Left lung (tissue), 14 donors: ENCODE measurements around the gene LTBR. TPM values are rescaled to one million over a fixed set of nuclear protein-coding genes. Genes with fewer than 3 reads are reported as not detected.

ENCODE experiments used
- ATAC-seq: fragments of 200-7000 bp; cut with Tn5 transposase; one replicate; pipeline ENCODE4 v1.9.1; 2020; ENCODE audit warnings: moderate library complexity
- DNase-seq, 4 donors: peaks; one replicate each; pipeline ENCODE4 v3.0.0-alpha.2; 2013 to 2020
- H3K27ac ChIP-seq, 2 donors: fragments of 200-600 bp; sonication (generic) in 1 of 2; one replicate each; pipeline versions ENCODE4 v1.5.0 to v1.8.0; 2020 to 2021
- H3K27me3 ChIP-seq, 2 donors: fragments of 200-600 bp; sonication (generic) in 1 of 2; one replicate each; pipeline versions ENCODE4 v1.5.0 to v1.8.0; 2020 to 2021
- H3K36me3 ChIP-seq, 2 donors: fragments of 200-600 bp; sonication (generic) in 1 of 2; one replicate each; pipeline versions ENCODE4 v1.5.0 to v1.8.0; 2020 to 2021
- H3K4me1 ChIP-seq, 2 donors: fragments of 200-600 bp; one replicate each; pipeline ENCODE4 v1.8.0; 2021
- H3K4me3 ChIP-seq, 2 donors: fragments of 200-600 bp; sonication (generic) in 1 of 2; one replicate each; pipeline versions ENCODE4 v1.5.0 to v1.8.0; 2020 to 2021; ENCODE audit warnings: mild to moderate bottlenecking in 1 of 2
- H3K9me3 ChIP-seq, 2 donors: fragments of 200-600 bp; sonication (generic) in 1 of 2; one replicate each; pipeline versions ENCODE4 v1.5.0 to v1.8.0; 2020 to 2021
- intact Hi-C, 2 donors: fragments of 100-400 bp; cut with DNase I; formaldehyde crosslinking; loops; one replicate each; pipeline versions ENCODE4 v1.11.2 to v1.14.2; 2022
- long read RNA-seq, 12 donors: library from polyadenylated mRNA in 2 of 12; unstranded in 2 of 12; transcript quantifications; one replicate each; pipeline ENCODE4 v2.0.0 and lab custom pipeline, GENCODE V29; 2019 to 2026
- polyA plus RNA-seq, 6 donors: library from polyadenylated mRNA; unstranded; fragments of 120-200 nt; gene quantifications; one replicate each; pipeline ENCODE4 v1.2.1, GENCODE V29; 2013; ENCODE audit not compliant: insufficient read length in 6 of 6
- total RNA-seq, 2 donors: library from RNA; stranded (reverse); fragmentation: NEBNext Ultra II Directional; extraction: Animal tissue kit (Norgen Biotek cat#: 25700); gene quantifications; one replicate each; pipeline ENCODE4 v1.2.1, GENCODE V29; 2021
- TF ChIP-seq, protein P1 (sequence below), 2 donors: fragments of 200-600 bp; sonication (generic) in 1 of 2; IDR thresholded peaks; one replicate each; pipeline versions ENCODE4 v1.5.0 to v1.8.0; 2021; ENCODE audit warnings: antibody characterized with exemption in 2 of 2
- donor health status: DM: no; HTN: yes; CAD: no.
- donor health status: DM: no; HTN: no; CAD: no.

The LTBR gene
- 100 to 1,000 TPM; 149 to 153 TPM for total RNA-seq
- polyA plus RNA-seq = 100 to 1,000 TPM in 1 of 6 donors, 10 to 100 TPM in 5; 66.6 to 105 (median 77.5) TPM
- long read RNA-seq, donor 1, transcript LTBR-201 (10 exons, 2,260 nt) = major isoform, 11 of 24 reads
- long read RNA-seq, donor 1, partial matches to known transcripts = 11 of 24 reads
- long read RNA-seq, donor 1, other reads (novel, unspliced or antisense) = 0 of 24 reads
- long read RNA-seq, donor 2, transcript LTBR-201 (10 exons, 2,260 nt) = major isoform, 10 of 30 reads
- long read RNA-seq, donor 2, partial matches to known transcripts = 18 of 30 reads
- long read RNA-seq, donor 2, other reads (novel, unspliced or antisense) = 0 of 30 reads
- long read RNA-seq, donor 3, transcript LTBR-201 (10 exons, 2,260 nt) = major isoform, 13 of 23 reads
- long read RNA-seq, donor 3, partial matches to known transcripts = 9 of 23 reads
- long read RNA-seq, donor 3, other reads (novel, unspliced or antisense) = 0 of 23 reads
- long read RNA-seq, donor 4, transcript LTBR-201 (10 exons, 2,260 nt) = major isoform, 34 of 85 reads
- long read RNA-seq, donor 4, partial matches to known transcripts = 17 of 85 reads
- long read RNA-seq, donor 4, other reads (novel, unspliced or antisense) = 31 of 85 reads
- long read RNA-seq, donor 5, transcript LTBR-203 (2 exons, 2,327 nt) = minor isoform, 5 of 17 reads
- long read RNA-seq, donor 5, transcript LTBR-201 (10 exons, 2,260 nt) = major isoform, 11 of 17 reads
- long read RNA-seq, donor 5, partial matches to known transcripts = 0 of 17 reads
- long read RNA-seq, donor 5, other reads (novel, unspliced or antisense) = 0 of 17 reads
- long read RNA-seq, donor 6, partial matches to known transcripts = 0 of 9 reads
- long read RNA-seq, donor 6, other reads (novel, unspliced or antisense) = 0 of 9 reads
- long read RNA-seq, donor 7, partial matches to known transcripts = 0 of 5 reads
- long read RNA-seq, donor 7, other reads (novel, unspliced or antisense) = 0 of 5 reads
- long read RNA-seq, donor 8, transcript LTBR-201 (10 exons, 2,260 nt) = major isoform, 12 of 25 reads
- long read RNA-seq, donor 8, partial matches to known transcripts = 9 of 25 reads
- long read RNA-seq, donor 8, other reads (novel, unspliced or antisense) = 0 of 25 reads
- long read RNA-seq, donor 9 = 0 reads
- long read RNA-seq, donor 10, transcript LTBR-201 (10 exons, 2,260 nt) = major isoform, 33 of 66 reads
- long read RNA-seq, donor 10, partial matches to known transcripts = 18 of 66 reads
- long read RNA-seq, donor 10, other reads (novel, unspliced or antisense) = 11 of 66 reads
- long read RNA-seq, donor 11, partial matches to known transcripts = 0 of 1 reads
- long read RNA-seq, donor 11, other reads (novel, unspliced or antisense) = 0 of 1 reads
- long read RNA-seq, donor 12, transcript LTBR-201 (10 exons, 2,260 nt) = major isoform, 17 of 24 reads
- long read RNA-seq, donor 12, transcript LTBR-203 (2 exons, 2,327 nt) = minor isoform, 7 of 24 reads
- long read RNA-seq, donor 12, partial matches to known transcripts = 0 of 24 reads
- long read RNA-seq, donor 12, other reads (novel, unspliced or antisense) = 0 of 24 reads

- DNase-seq (peak; percentile 89 to 100 (median 96)), ATAC-seq (peak; percentile 96)
- Histone ChIP-seq H3K4me1 (peaks cover 24 to 81% of the 10 kb centered on the region in 2 donors), H3K36me3 (peaks cover 0 to 32% of the 10 kb centered on the region in 2 donors), H3K9me3 (no peaks in the 10 kb centered on the region), H3K27me3 (no peaks in the 10 kb centered on the region), H3K4me3 (peak within 1 kb of the TSS; percentile 86 to 99), H3K27ac (peak within 1 kb of the TSS; percentile 86 to 94)
- TF ChIP-seq, protein P1, sequence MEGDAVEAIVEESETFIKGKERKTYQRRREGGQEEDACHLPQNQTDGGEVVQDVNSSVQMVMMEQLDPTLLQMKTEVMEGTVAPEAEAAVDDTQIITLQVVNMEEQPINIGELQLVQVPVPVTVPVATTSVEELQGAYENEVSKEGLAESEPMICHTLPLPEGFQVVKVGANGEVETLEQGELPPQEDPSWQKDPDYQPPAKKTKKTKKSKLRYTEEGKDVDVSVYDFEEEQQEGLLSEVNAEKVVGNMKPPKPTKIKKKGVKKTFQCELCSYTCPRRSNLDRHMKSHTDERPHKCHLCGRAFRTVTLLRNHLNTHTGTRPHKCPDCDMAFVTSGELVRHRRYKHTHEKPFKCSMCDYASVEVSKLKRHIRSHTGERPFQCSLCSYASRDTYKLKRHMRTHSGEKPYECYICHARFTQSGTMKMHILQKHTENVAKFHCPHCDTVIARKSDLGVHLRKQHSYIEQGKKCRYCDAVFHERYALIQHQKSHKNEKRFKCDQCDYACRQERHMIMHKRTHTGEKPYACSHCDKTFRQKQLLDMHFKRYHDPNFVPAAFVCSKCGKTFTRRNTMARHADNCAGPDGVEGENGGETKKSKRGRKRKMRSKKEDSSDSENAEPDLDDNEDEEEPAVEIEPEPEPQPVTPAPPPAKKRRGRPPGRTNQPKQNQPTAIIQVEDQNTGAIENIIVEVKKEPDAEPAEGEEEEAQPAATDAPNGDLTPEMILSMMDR (IDR thresholded peaks at IDR 0.05) = no peak
- intact Hi-C loops = no loop called here
These were observed at the start of gene LTBR for GRCh38 chr12:6383572-6384498. LTBR (plus strand) TSS chr12:6384162; CDS start chr12:6384359, 197 bp downstream.

GRCh38 chr12:6334359-6334758 is 49.6 kb upstream of the LTBR start:
- peak overlapping the region in 1 of 2 donors; percentile 100 for H3K4me3 ChIP-seq
- DNase-seq (no peak), ATAC-seq (no peak)
- no peaks in the 10 kb centered on the region for H3K9me3 ChIP-seq
- H3K36me3 ChIP-seq = peaks cover 9 to 66% of the 10 kb centered on the region in 2 donors
- no peaks in the 10 kb centered on the region for H3K27me3 ChIP-seq
- intact Hi-C loops = no loop called here
- peak overlapping the region; percentile 97 to 99 for H3K27ac ChIP-seq
- H3K4me1 ChIP-seq = peaks cover 53 to 95% of the 10 kb centered on the region in 2 donors
- TF ChIP-seq, protein P1 (IDR thresholded peaks at IDR 0.05) = no peak

- DNase-seq (no peak), ATAC-seq (no peak)
- TF ChIP-seq, protein P1 (IDR thresholded peaks at IDR 0.05) = no peak
- Histone ChIP-seq H3K36me3 (peaks cover 9 to 61% of the 10 kb centered on the region in 2 donors), H3K4me1 (peaks cover 55 to 95% of the 10 kb centered on the region in 2 donors), H3K27me3 (no peaks in the 10 kb centered on the region), H3K27ac (peak overlapping the region; percentile 97 to 99), H3K4me3 (peak overlapping the region in 1 of 2 donors; percentile 100), H3K9me3 (no peaks in the 10 kb centered on the region)
- intact Hi-C loops = loop anchor here in 1 of 2 donors (5.0 kb wide), 1 partner anchor 42 kb away; the partner anchor contains the start of gene SCNN1A
These were observed 49.0 kb upstream of the LTBR start for GRCh38 chr12:6334940-6335450.
